ENCODE data around the gene DCDC2C.
"Not testable (repeated sequence)": the region's sequence is repeated elsewhere in the genome, so short reads cannot be mapped to it uniquely, and the experiment has no call there.

Gene DCDC2C

GRCh38 chr2:3703236-3703756, at the start of gene DCDC2C:
Gene DCDC2C, plus strand, starts transcription at chr2:3703575. Its CDS starts 177 bp downstream, at chr2:3703752.
- DNase-seq = no peak

DNA sequence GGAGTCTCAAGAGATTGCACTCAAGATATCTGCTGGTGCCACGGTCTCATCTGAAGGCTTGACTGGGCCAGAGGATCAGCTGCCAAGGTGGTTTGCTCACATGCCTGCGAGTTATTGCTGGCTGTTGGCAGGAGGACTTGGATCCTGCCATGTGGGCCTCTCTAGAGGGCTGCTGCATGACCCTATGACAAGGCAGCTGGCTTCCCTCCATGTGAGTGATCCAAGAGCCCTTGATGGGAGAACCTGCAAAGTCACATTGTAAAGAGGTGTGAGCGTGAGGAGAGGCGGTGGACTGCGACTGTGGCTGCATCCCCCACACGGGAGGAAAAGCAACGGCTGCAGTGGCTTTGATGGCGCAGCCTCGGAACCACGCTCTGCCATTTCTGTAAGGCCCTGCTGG, 49.4 kb upstream of the DCDC2C start:
- DNase-seq = no peak

DNA sequence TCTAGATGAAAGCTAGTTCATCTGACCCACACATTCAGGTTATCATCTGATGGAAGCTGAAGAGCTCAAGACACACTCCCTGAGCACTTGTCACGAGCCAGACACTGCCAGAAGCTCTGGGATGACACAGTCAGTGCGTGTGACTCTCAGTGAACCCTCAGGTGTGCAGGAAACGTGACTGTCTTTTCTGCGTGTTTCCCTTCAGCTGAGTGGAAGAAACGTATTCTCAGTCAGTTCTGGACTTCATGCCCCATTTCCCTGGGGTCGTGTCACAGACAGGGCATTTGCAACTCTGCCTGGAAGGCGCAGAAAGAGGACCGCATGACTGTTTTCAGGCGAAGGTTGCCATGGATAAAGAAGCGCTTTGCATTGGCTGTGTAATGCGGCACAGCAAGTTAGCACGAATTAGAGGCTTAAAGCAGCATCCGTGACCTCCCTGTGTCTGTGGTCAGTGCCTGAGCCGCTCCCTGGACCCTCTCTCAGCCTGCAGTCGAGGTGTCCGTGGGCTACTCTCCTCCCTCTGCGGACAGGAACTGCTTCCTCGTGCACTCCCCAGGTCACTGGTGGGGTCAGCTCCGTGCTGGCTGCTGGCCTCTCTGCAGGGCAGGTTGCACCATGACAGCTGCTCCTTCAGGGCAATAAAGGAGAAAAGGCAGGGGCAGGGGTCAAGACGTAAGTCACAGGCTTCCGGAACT, 48.7 kb upstream of the DCDC2C start:
- no peak for DNase-seq

GRCh38 chr2:3655871-3656761, 47.3 kb upstream of the DCDC2C start:
- no peak for DNase-seq

DNA sequence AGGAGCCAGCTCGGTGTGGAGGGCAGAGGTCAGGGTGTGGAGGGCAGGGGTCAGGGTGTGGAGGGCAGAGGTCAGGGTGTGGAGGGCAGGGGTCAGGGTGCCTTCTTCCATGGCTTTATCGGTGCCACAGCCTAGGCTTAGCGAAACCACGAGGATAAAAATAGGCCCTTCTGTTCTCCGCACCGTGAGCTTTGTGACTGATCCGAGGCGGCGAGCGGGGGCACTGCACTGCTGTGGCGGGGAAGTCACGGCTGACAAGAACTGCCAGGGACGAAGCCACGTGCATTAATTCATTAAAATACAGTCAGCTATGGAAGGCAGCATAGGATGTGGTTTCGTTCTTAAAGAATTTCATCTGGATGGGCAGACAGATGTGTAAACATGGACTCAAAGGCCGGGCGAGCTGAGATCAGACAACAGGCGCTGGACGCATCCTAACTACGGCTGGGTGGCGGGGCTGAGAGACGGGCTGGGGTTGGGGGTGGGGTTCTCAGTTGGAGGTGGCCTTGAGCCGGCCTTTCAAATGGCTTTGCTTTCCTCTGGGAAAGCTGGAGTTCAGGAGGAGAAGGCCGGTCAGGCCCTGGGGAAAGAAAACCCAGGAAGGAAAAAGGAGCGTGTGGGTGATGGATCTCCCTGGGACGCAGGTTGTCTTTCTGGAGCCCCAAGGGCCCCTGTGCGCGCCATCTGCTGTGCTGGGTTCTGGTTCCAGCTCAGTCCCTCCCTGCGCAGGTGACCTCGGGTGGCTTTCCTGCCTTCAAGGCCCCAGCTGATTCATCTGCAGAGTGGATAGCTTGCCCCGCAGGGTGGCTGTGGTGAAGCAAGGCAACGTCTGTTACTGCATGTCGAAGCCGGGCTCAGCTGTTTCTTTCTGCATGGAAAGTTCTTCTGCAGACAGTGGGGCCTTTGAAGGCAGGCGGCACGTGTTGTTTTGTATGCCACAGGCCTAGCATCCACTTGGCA, 46.3 kb upstream of the DCDC2C start:
- no peak for DNase-seq

GRCh38 chr2:3657881-3658280, 45.5 kb upstream of the DCDC2C start, which contains the start of gene ALLC:
Gene ALLC, plus strand, starts transcription at chr2:3658200. Its CDS starts 12,958 bp downstream, at chr2:3671158.
- no peak for DNase-seq

GRCh38 chr2:3659447-3660432, 43.6 kb upstream of the DCDC2C start:
- no peak for DNase-seq

GRCh38 chr2:3660640-3661039, 42.7 kb upstream of the DCDC2C start:
- not testable (repeated sequence) for DNase-seq

GRCh38 chr2:3661149-3661660, 42.2 kb upstream of the DCDC2C start:
- no peak for DNase-seq

- DNase-seq = no peak
These were observed 41.1 kb upstream of the DCDC2C start for GRCh38 chr2:3662239-3662638.

- no peak for DNase-seq
These were observed 39.3 kb upstream of the DCDC2C start for GRCh38 chr2:3664118-3664517.

DNA sequence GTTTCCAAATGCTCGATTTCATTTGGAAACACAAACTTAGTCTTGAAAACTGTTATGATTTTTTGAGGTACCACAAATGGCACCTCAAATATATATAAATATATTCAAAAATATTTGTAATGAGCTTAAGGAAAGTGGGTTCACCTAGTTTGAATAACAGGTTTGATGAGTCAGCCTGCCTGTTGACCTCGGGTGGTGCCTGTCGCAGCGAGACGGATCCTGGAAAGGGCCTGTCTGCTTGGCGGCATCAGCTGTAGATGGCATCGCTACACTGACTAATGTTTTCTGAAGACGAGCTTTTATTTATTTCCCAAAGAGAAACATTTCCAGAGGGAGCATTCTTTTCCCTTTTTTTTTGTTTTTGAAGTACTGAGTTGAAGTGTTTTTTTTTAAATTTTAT, 38.5 kb upstream of the DCDC2C start:
- DNase-seq = no peak

- DNase-seq = no peak
These were observed 37.3 kb upstream of the DCDC2C start for GRCh38 chr2:3665886-3666612.

DNA sequence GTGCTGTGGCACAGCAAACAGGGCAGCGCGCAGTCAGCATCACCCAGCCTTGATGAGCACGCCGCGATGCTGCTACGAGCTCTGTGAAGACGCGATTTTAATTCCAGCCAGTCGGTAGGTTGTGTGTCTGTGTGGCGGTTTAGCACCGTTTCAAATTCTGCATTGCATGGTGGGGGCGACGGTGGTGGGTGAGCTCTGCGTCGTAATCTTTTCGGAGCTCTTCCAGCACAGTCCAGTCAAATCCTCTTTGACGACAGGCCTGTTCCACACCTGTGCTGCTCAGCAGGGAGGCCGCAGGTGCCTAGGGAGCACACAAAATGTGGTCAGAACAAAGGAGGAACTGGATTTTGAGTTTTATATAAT, 36.8 kb upstream of the DCDC2C start:
- no peak for DNase-seq

DNA sequence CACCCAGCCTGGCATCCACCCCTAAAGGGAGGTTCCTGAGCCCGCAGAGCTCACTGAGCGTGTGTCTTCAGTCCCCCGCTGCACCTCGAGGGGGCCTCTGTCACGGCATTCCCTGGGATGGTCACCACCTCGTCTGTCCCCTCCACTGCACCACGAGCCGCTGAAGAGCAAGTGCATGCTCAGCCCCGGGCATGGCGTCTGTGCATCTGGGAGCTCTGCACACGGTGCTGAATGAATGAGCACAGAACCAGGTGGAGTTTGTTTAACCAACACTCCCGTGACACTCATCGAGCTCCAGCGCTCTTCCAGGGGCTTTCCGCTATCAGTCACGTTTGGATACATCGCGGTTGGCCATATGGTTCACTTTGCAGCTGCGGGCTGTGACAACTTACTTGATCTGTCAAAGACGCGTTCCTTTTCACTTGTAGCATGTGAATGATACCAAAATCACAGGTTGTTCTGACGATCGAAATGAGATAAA, 36.2 kb upstream of the DCDC2C start:
- DNase-seq = no peak

DNA sequence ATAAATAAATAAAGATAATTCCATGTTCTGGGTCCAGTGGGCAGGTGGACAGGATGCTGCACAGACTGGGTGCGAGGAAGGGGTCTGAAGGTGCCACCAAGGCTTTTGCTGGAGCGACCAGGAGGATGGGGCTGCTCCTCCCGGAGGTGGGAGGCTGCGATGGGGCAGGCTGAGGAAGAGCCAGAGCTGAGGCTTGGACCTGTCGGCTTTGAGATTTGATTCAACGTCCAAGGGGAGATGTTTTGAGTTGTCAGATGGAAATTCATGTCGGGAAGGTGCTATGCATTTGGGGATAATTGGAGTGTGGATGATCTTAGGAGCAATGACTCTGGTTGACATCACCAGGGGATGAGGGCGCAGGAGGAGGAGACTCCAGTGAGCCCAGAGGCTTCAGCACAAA, 33.7 kb upstream of the DCDC2C start:
- no peak for DNase-seq

- DNase-seq = no peak
These were observed 33.0 kb upstream of the DCDC2C start for GRCh38 chr2:3670376-3670775.

GRCh38 chr2:3670941-3671340, 32.4 kb upstream of the DCDC2C start:
- DNase-seq = no peak

- no peak for DNase-seq
These were observed 30.3 kb upstream of the DCDC2C start for GRCh38 chr2:3672861-3673678.

Data from stimulated activated naive CD4-positive, alpha-beta T cell (primary cell).